ENCODE data around the gene POLR2B. TPM values are rescaled to one million over a fixed set of nuclear protein-coding genes. Genes with fewer than 3 reads are reported as not detected.

Gene POLR2B
- total RNA-seq, 1 experiment from 2014 or later: 230 TPM

GRCh38 chr4:56979421-56980072 is 851 bp downstream of the POLR2B start:
- peak; percentile 4 for DNase-seq (ENCODE audit: low spot score)
- in situ Hi-C loops (cut with HindIII; ENCODE audit: low sequenced_read_pairs): no loop called here

- in situ Hi-C loops (cut with HindIII; ENCODE audit: low sequenced_read_pairs): no loop called here
- DNase-seq (ENCODE audit: low spot score): no peak
These were observed 3.1 kb downstream of the POLR2B start for GRCh38 chr4:56981795-56982201.

- in situ Hi-C loops (cut with HindIII; ENCODE audit: low sequenced_read_pairs): no loop called here
- no peak for DNase-seq (ENCODE audit: low spot score)
These were observed 7.5 kb downstream of the POLR2B start for GRCh38 chr4:56986192-56986591.

GRCh38 chr4:56986952-56987351 is 8.3 kb downstream of the POLR2B start:
- in situ Hi-C loops (cut with HindIII; ENCODE audit: low sequenced_read_pairs): no loop called here
- DNase-seq (ENCODE audit: low spot score): no peak

- no peak for DNase-seq (ENCODE audit: low spot score)
- in situ Hi-C loops (cut with HindIII; ENCODE audit: low sequenced_read_pairs): no loop called here
These were observed 11.6 kb downstream of the POLR2B start for GRCh38 chr4:56990109-56990905.

- peak; percentile 96 for DNase-seq (ENCODE audit: low spot score)
These were observed 16.8 kb downstream of the POLR2B start for GRCh38 chr4:56995525-56995924.

GRCh38 chr4:56999751-57000150 is 21.1 kb downstream of the POLR2B start:
- in situ Hi-C loops (cut with HindIII; ENCODE audit: low sequenced_read_pairs): no loop called here
- DNase-seq (ENCODE audit: low spot score): no peak

More at GRCh38 chr4:56995525-56995924, 16.8 kb downstream of the POLR2B start:
- in situ Hi-C loops (cut with HindIII; ENCODE audit: low sequenced_read_pairs): no loop called here

- in situ Hi-C loops (cut with HindIII; ENCODE audit: low sequenced_read_pairs): no loop called here
- DNase-seq (ENCODE audit: low spot score): no peak
These were observed 34.9 kb downstream of the POLR2B start for GRCh38 chr4:57013543-57014120.

GRCh38 chr4:57018980-57019379 is 40.3 kb downstream of the POLR2B start:
- in situ Hi-C loops (cut with HindIII; ENCODE audit: low sequenced_read_pairs): no loop called here
- no peak for DNase-seq (ENCODE audit: low spot score)

- no peak for DNase-seq (ENCODE audit: low spot score)
- in situ Hi-C loops (cut with HindIII; ENCODE audit: low sequenced_read_pairs): no loop called here
These were observed 41.9 kb downstream of the POLR2B start for GRCh38 chr4:57020467-57021101.

- in situ Hi-C loops (cut with HindIII; ENCODE audit: low sequenced_read_pairs): no loop called here
- DNase-seq (ENCODE audit: low spot score): no peak
These were observed 44.4 kb downstream of the POLR2B start for GRCh38 chr4:57023104-57023503.

GRCh38 chr4:57034520-57034919 is 55.8 kb downstream of the POLR2B start:
- no peak for DNase-seq (ENCODE audit: low spot score)
- in situ Hi-C loops (cut with HindIII; ENCODE audit: low sequenced_read_pairs): no loop called here

- DNase-seq (ENCODE audit: low spot score): peak; percentile 10
- in situ Hi-C loops (cut with HindIII; ENCODE audit: low sequenced_read_pairs): no loop called here
These were observed 59.4 kb downstream of the POLR2B start for GRCh38 chr4:57037982-57038604.

GRCh38 chr4:57039345-57039744 is 60.6 kb downstream of the POLR2B start:
- in situ Hi-C loops (cut with HindIII; ENCODE audit: low sequenced_read_pairs): no loop called here
- no peak for DNase-seq (ENCODE audit: low spot score)

- in situ Hi-C loops (cut with HindIII; ENCODE audit: low sequenced_read_pairs): no loop called here
- no peak for DNase-seq (ENCODE audit: low spot score)
These were observed 61.8 kb downstream of the POLR2B start for GRCh38 chr4:57040510-57040909.

GRCh38 chr4:57041020-57041419 is 62.3 kb downstream of the POLR2B start:
- DNase-seq (ENCODE audit: low spot score): no peak
- in situ Hi-C loops (cut with HindIII; ENCODE audit: low sequenced_read_pairs): no loop called here

GRCh38 chr4:57042711-57043169 is 64.0 kb downstream of the POLR2B start:
- in situ Hi-C loops (cut with HindIII; ENCODE audit: low sequenced_read_pairs): no loop called here
- no peak for DNase-seq (ENCODE audit: low spot score)

GRCh38 chr4:57043347-57044251 is 64.9 kb downstream of the POLR2B start:
- in situ Hi-C loops (cut with HindIII; ENCODE audit: low sequenced_read_pairs): no loop called here
- no peak for DNase-seq (ENCODE audit: low spot score)
